ENCODE measurements around the gene MCM10. TPM values are rescaled to one million over a fixed set of nuclear protein-coding genes. Genes with fewer than 3 reads are reported as not detected.

Gene MCM10
- 0.50 TPM for total RNA-seq
- not detected for polyA plus RNA-seq (ENCODE audit: insufficient read depth, low read depth, low replicate concordance)
- long read RNA-seq, donor 1, full-length matches to known transcripts: 1 of 1 reads
- long read RNA-seq, donor 1, partial matches to known transcripts: 0 of 1 reads
- long read RNA-seq, donor 1, other reads (novel, unspliced or antisense): 0 of 1 reads
- long read RNA-seq, donor 2: 0 reads
- long read RNA-seq, donor 3, full-length matches to known transcripts: 1 of 1 reads
- long read RNA-seq, donor 3, partial matches to known transcripts: 0 of 1 reads
- long read RNA-seq, donor 3, other reads (novel, unspliced or antisense): 0 of 1 reads
- long read RNA-seq, donor 4: 0 reads
- long read RNA-seq, donor 5: 0 reads
- long read RNA-seq, donor 6, partial matches to known transcripts: 0 of 1 reads
- long read RNA-seq, donor 6, other reads (novel, unspliced or antisense): 0 of 1 reads
- long read RNA-seq, donor 7: 0 reads
- long read RNA-seq, donor 8, partial matches to known transcripts: 5 of 5 reads
- long read RNA-seq, donor 8, other reads (novel, unspliced or antisense): 0 of 5 reads
- long read RNA-seq, donor 9: 0 reads
- long read RNA-seq, donor 10, partial matches to known transcripts: 0 of 2 reads
- long read RNA-seq, donor 10, other reads (novel, unspliced or antisense): 0 of 2 reads

DNA sequence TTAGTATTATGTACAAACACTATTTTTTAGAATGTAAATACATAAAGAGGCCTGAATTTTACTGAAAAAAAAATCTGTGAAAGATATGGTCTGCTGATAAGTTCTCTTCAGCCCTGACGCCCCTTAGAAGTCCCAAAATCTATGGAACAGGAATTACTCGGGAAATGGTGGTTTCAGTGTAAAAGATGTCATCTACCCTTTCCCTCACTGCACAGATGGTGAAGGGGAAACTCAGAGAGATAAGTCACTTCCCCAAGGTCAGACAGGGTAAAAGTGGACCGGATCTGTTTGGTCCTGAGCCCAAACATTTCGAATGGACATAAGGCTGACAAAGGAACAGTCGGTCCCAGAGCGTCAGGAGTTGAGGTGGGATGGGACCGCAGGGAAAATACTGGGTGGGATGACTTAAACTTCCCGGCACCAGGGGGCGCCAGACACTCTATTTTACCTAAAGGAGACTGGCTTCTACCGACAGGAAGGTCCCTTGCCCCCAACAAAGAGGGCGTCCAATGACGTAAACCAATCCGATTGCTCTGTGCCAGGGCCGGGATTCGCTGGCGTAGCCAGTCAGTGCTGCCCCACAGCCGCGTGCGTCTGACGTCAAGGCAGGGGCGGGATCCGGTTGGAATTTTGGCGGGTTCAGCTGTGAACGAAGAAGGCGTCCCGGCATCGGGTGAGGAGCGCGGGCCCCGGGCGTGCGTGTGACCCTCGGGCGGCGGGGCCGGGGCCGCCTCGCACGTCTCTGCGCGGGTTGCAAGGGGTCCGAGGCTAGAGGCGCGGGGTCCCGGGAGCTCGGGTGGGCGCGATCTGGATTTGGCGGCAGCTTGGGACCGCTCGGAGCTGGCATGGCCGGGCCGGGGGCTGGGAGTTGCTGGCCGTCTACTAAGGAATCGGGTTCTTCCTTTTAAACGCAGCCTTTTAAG, at the start of gene MCM10:
Gene MCM10 (plus strand): TSS at position 625 of the 923 bp plus-strand sequence. CDS start 2,645 bp downstream, outside the sequence.
- no peaks in the 10 kb centered on the region for H3K36me3 ChIP-seq (ENCODE audit: control insufficient read depth in 2 of 3, insufficient read depth in 3 of 3, low read length in 3 of 3)
- intact Hi-C loops (cut with DNase I): no loop called here
- peaks cover 0 to 3% (median 0%) of the 10 kb centered on the region in 3 donors for H3K4me1 ChIP-seq (ENCODE audit: control insufficient read depth in 2 of 3, insufficient read depth in 2 of 3, low read depth in 1 of 3, low read length in 3 of 3)
- no peaks in the 10 kb centered on the region for H3K9me3 ChIP-seq (ENCODE audit: control insufficient read depth in 2 of 3, insufficient read depth in 1 of 3, low read length in 3 of 3)
- TF ChIP-seq, protein P1, sequence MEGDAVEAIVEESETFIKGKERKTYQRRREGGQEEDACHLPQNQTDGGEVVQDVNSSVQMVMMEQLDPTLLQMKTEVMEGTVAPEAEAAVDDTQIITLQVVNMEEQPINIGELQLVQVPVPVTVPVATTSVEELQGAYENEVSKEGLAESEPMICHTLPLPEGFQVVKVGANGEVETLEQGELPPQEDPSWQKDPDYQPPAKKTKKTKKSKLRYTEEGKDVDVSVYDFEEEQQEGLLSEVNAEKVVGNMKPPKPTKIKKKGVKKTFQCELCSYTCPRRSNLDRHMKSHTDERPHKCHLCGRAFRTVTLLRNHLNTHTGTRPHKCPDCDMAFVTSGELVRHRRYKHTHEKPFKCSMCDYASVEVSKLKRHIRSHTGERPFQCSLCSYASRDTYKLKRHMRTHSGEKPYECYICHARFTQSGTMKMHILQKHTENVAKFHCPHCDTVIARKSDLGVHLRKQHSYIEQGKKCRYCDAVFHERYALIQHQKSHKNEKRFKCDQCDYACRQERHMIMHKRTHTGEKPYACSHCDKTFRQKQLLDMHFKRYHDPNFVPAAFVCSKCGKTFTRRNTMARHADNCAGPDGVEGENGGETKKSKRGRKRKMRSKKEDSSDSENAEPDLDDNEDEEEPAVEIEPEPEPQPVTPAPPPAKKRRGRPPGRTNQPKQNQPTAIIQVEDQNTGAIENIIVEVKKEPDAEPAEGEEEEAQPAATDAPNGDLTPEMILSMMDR (IDR thresholded peaks at IDR 0.05; ENCODE audit: borderline replicate concordance, extremely low read depth, insufficient read depth): peak; percentile 82
- H3K9ac ChIP-seq (ENCODE audit: low read length in 3 of 3): peak within 1 kb of the TSS in 2 of 3 donors; percentile 43 to 59
- no peak within 1 kb of the TSS for H3K27ac ChIP-seq (ENCODE audit: low read depth in 2 of 2, low read length in 2 of 2)
- DNase-seq (peak; percentile 99 to 100 (median 99)), FAIRE-seq (peak; percentile 96)
- peak within 1 kb of the TSS; percentile 52 to 78 (median 53) for H3K4me3 ChIP-seq (ENCODE audit: low read length in 3 of 3)
- no peaks in the 10 kb centered on the region for H3K27me3 ChIP-seq (ENCODE audit: control insufficient read depth, insufficient read depth, low read length)

GRCh38 chr10:13113544-13113943, 47.8 kb upstream of the MCM10 start:
- no peaks in the 10 kb centered on the region for H3K4me1 ChIP-seq (ENCODE audit: control insufficient read depth in 2 of 3, insufficient read depth in 2 of 3, low read depth in 1 of 3, low read length in 3 of 3)
- H3K36me3 ChIP-seq (ENCODE audit: control insufficient read depth in 2 of 3, insufficient read depth in 3 of 3, low read length in 3 of 3): peaks cover 0 to 54% (median 29%) of the 10 kb centered on the region in 3 donors
- FAIRE-seq: no peak
- H3K4me3 ChIP-seq (ENCODE audit: low read length in 3 of 3): no peak overlapping the region
- intact Hi-C loops (cut with DNase I): no loop called here
- no peak overlapping the region for H3K9ac ChIP-seq (ENCODE audit: low read length in 3 of 3)
- TF ChIP-seq, protein P1 (IDR thresholded peaks at IDR 0.05; ENCODE audit: borderline replicate concordance, extremely low read depth, insufficient read depth): no peak
- no peak for DNase-seq
- no peaks in the 10 kb centered on the region for H3K27me3 ChIP-seq (ENCODE audit: control insufficient read depth, insufficient read depth, low read length)
- no peaks in the 10 kb centered on the region for H3K9me3 ChIP-seq (ENCODE audit: control insufficient read depth in 2 of 3, insufficient read depth in 1 of 3, low read length in 3 of 3)
- no peak overlapping the region for H3K27ac ChIP-seq (ENCODE audit: low read depth in 2 of 2, low read length in 2 of 2)

DNA sequence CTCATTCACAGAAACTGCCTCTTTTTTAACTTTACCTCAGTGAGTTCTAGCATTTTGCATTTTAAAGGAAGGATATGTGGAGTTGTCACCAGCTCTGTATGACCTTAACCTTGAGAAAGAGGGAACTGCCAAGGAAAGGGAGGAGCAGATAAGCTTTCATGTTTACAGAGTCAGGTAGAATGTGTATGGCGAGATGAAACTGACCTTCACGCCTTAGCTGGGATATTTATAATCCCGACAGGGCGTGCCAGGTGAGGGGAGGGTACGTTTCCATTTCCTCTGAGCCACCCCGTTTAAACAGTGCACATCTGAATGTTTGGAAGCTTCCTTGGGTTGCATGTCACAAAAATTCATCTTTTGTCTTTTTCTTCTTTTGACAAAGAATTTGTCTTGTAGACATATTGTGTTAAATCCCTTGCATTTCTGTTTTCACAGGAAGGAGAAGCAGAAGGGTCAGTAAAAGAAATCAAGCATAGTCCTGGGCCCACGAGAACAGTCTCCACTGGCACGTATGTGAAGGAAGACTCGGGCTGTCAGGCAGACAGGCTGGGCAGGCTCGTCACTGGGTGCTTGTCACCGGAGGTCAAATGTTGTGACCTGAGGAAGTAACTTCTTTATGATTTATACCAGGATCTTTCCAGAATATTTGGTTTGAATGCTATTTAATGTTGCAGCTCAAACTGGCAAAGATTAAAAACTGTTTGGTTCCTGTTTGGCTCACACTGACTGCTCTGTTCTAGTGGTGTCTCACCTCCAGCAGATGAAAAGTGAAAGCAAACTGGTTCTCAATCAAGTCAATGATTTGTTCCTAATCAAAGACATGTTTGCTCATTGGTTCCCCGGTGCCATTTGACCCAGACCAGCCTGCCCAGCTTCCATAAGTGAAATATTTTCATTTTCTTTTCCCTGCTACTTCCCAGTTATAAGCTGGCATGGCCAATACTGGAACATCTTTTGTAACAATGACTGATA, 45.2 kb upstream of the MCM10 start:
- Histone ChIP-seq H3K27me3 (ENCODE audit: control insufficient read depth, insufficient read depth, low read length) (no peaks in the 10 kb centered on the region), H3K9me3 (ENCODE audit: control insufficient read depth in 2 of 3, insufficient read depth in 1 of 3, low read length in 3 of 3) (no peaks in the 10 kb centered on the region), H3K4me1 (ENCODE audit: control insufficient read depth in 2 of 3, insufficient read depth in 2 of 3, low read depth in 1 of 3, low read length in 3 of 3) (no peaks in the 10 kb centered on the region), H3K4me3 (ENCODE audit: low read length in 3 of 3) (no peak overlapping the region), H3K36me3 (ENCODE audit: control insufficient read depth in 2 of 3, insufficient read depth in 3 of 3, low read length in 3 of 3) (peaks cover 0 to 59% (median 32%) of the 10 kb centered on the region in 3 donors), H3K9ac (ENCODE audit: low read length in 3 of 3) (no peak overlapping the region), H3K27ac (ENCODE audit: low read depth in 2 of 2, low read length in 2 of 2) (peak overlapping the region in 1 of 2 donors; percentile 29)
- no peak for FAIRE-seq
- intact Hi-C loops (cut with DNase I): no loop called here
- peak in 1 of 5 donors; percentile 12 for DNase-seq
- TF ChIP-seq, protein P1 (IDR thresholded peaks at IDR 0.05; ENCODE audit: borderline replicate concordance, extremely low read depth, insufficient read depth): no peak
